ENCODE results near the gene GRK5. TPM values are rescaled to one million over a fixed set of nuclear protein-coding genes. Genes with fewer than 3 reads are reported as not detected.

GRK5 gene
- polyA plus RNA-seq, 1 donor from 2014 or later = 34.9 TPM

DNA sequence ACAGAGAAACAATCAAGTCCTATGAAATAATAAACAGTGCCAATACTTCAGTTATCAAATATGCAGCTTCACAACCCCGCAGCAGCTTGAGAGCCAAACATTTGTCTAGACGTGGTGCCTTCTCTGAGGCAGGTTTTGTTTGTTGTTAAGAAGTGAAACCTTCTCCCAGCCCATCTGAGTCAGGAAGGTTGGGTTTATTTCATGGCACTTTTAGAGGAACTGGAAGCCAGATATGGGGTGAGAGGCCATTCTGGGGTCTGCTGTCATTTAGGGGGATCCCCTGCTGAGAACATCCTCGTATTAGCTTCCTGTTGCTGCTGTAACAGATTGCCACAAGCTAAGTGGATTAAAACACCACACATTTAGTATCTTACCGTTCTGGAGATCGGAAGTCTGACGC lies 113.6 kb downstream of the GRK5 start:
- Histone ChIP-seq H4K20me1 (ENCODE audit: insufficient read depth) (no peaks in the 10 kb centered on the region), H3K4me2 (ENCODE audit: low read length) (no peak overlapping the region)

DNA sequence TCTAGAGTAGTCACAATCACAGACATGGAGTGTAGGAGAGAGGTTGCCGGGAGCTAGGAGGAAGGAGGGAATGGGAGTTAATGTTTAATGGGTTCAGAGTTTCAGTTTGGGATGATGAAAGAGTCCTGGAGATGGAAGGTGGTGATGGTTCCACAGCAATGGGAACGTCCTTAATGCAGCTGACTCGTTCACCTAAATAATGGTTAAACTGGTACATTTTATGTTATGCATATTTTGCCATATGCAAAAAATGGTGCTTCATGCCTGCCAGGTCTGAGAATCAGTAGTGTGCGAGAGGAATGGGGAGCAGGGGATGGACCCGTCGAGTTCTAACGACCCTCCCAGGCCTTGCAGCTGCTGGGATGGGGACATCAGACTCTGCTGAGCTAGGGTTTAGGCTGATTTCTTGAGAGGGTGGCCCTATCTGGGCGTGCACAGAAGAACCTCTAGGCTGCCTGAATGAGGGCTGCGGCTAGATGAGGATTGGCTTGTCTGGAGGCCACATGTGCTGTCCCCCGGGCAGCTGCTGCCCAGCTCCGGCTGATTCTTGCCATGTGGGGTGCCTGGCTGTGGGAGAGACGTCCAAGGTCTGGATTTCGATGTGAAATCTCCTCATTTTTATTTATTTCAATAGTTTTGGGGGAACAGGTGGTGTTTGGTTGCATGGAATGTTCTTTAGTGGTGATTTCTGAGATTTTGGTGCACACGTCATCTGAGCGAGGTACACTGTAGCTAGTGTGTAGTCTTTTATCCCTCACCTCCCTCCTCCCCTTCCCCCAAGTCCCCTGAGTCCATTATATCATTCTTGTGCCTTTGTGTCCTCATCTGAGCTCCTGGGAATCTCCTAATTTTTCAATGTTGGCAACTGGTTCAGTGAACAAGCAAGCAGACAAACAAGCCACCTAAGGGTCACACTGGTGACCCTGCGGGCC lies 116.0 kb downstream of the GRK5 start:
- Histone ChIP-seq H3K79me2 (replicated peaks; ENCODE audit: insufficient read depth, low read length) (no peaks in the 10 kb centered on the region), H3K27ac (ENCODE audit: low read length) (no peak overlapping the region), H3K27me3 (ENCODE audit: insufficient read depth, low read depth, low read length) (no peaks in the 10 kb centered on the region), H3K36me3 (ENCODE audit: insufficient read depth, low read length) (no peaks in the 10 kb centered on the region), H3F3A (ENCODE audit: insufficient read depth, low read length, poor library complexity, severe bottlenecking) (no peaks in the 10 kb centered on the region), H2AFZ (ENCODE audit: low read depth, low read length) (no peak overlapping the region), H3K4me3 (ENCODE audit: low read length) (no peak overlapping the region), H3K9me3 (ENCODE audit: low read length) (no peaks in the 10 kb centered on the region), H3K9ac (ENCODE audit: low read length) (no peak overlapping the region), H3K9me2 (ENCODE audit: insufficient read depth, low read length) (no peaks in the 10 kb centered on the region), H4K20me1 (ENCODE audit: insufficient read depth) (no peaks in the 10 kb centered on the region), H3K4me2 (ENCODE audit: low read length) (no peak overlapping the region)
- no peak for TF ChIP-seq TAF1 (IDR thresholded peaks at IDR 0.05; ENCODE audit: low read depth)
- no peak for TF ChIP-seq SMC3 (conservative IDR thresholded peaks at IDR 0.05; ENCODE audit: poor library complexity)
- no peak for TF ChIP-seq EZH2 (IDR thresholded peaks at IDR 0.05; ENCODE audit: borderline replicate concordance, insufficient read depth, low read length, poor library complexity, severe bottlenecking)
- TF ChIP-seq POLR2AphosphoS5 (IDR thresholded peaks at IDR 0.05) = no peak
- no peak for TF ChIP-seq EP300 (conservative IDR thresholded peaks at IDR 0.05; ENCODE audit: poor library complexity, severe bottlenecking)
- TF ChIP-seq MXI1 (conservative IDR thresholded peaks at IDR 0.05; ENCODE audit: poor library complexity, severe bottlenecking) = no peak
- TF ChIP-seq, protein P1, sequence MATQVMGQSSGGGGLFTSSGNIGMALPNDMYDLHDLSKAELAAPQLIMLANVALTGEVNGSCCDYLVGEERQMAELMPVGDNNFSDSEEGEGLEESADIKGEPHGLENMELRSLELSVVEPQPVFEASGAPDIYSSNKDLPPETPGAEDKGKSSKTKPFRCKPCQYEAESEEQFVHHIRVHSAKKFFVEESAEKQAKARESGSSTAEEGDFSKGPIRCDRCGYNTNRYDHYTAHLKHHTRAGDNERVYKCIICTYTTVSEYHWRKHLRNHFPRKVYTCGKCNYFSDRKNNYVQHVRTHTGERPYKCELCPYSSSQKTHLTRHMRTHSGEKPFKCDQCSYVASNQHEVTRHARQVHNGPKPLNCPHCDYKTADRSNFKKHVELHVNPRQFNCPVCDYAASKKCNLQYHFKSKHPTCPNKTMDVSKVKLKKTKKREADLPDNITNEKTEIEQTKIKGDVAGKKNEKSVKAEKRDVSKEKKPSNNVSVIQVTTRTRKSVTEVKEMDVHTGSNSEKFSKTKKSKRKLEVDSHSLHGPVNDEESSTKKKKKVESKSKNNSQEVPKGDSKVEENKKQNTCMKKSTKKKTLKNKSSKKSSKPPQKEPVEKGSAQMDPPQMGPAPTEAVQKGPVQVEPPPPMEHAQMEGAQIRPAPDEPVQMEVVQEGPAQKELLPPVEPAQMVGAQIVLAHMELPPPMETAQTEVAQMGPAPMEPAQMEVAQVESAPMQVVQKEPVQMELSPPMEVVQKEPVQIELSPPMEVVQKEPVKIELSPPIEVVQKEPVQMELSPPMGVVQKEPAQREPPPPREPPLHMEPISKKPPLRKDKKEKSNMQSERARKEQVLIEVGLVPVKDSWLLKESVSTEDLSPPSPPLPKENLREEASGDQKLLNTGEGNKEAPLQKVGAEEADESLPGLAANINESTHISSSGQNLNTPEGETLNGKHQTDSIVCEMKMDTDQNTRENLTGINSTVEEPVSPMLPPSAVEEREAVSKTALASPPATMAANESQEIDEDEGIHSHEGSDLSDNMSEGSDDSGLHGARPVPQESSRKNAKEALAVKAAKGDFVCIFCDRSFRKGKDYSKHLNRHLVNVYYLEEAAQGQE (IDR thresholded peaks at IDR 0.05; ENCODE audit: borderline replicate concordance) = no peak
- no peak for TF ChIP-seq RAD21 (conservative IDR thresholded peaks at IDR 0.05)

More for the DNA sequence above, 113.6 kb downstream of the GRK5 start:
- no peaks in the 10 kb centered on the region for H3F3A ChIP-seq (ENCODE audit: insufficient read depth, low read length, poor library complexity, severe bottlenecking)
- no peak overlapping the region for H3K4me3 ChIP-seq (ENCODE audit: low read length)
- no peaks in the 10 kb centered on the region for H3K27me3 ChIP-seq (ENCODE audit: insufficient read depth, low read depth, low read length)
- H3K27ac ChIP-seq (ENCODE audit: low read length) = no peak overlapping the region
- H3K9me3 ChIP-seq (ENCODE audit: low read length) = no peaks in the 10 kb centered on the region
- H3K9me2 ChIP-seq (ENCODE audit: insufficient read depth, low read length) = no peaks in the 10 kb centered on the region
- H3K36me3 ChIP-seq (ENCODE audit: insufficient read depth, low read length) = no peaks in the 10 kb centered on the region
- H2AFZ ChIP-seq (ENCODE audit: low read depth, low read length) = no peak overlapping the region
- H3K79me2 ChIP-seq (replicated peaks; ENCODE audit: insufficient read depth, low read length) = no peaks in the 10 kb centered on the region
- TF ChIP-seq MXI1 (conservative IDR thresholded peaks at IDR 0.05; ENCODE audit: poor library complexity, severe bottlenecking) (no peak), RAD21 (conservative IDR thresholded peaks at IDR 0.05) (no peak), TAF1 (IDR thresholded peaks at IDR 0.05; ENCODE audit: low read depth) (no peak), EZH2 (IDR thresholded peaks at IDR 0.05; ENCODE audit: borderline replicate concordance, insufficient read depth, low read length, poor library complexity, severe bottlenecking) (no peak), SMC3 (conservative IDR thresholded peaks at IDR 0.05; ENCODE audit: poor library complexity) (no peak), POLR2AphosphoS5 (IDR thresholded peaks at IDR 0.05) (no peak), EP300 (conservative IDR thresholded peaks at IDR 0.05; ENCODE audit: poor library complexity, severe bottlenecking) (no peak)
- TF ChIP-seq, protein P2, sequence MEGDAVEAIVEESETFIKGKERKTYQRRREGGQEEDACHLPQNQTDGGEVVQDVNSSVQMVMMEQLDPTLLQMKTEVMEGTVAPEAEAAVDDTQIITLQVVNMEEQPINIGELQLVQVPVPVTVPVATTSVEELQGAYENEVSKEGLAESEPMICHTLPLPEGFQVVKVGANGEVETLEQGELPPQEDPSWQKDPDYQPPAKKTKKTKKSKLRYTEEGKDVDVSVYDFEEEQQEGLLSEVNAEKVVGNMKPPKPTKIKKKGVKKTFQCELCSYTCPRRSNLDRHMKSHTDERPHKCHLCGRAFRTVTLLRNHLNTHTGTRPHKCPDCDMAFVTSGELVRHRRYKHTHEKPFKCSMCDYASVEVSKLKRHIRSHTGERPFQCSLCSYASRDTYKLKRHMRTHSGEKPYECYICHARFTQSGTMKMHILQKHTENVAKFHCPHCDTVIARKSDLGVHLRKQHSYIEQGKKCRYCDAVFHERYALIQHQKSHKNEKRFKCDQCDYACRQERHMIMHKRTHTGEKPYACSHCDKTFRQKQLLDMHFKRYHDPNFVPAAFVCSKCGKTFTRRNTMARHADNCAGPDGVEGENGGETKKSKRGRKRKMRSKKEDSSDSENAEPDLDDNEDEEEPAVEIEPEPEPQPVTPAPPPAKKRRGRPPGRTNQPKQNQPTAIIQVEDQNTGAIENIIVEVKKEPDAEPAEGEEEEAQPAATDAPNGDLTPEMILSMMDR (IDR thresholded peaks at IDR 0.05; ENCODE audit: poor library complexity, severe bottlenecking) = no peak
- TF ChIP-seq, protein P1 (IDR thresholded peaks at IDR 0.05; ENCODE audit: borderline replicate concordance) = no peak
- no peak overlapping the region for H3K9ac ChIP-seq (ENCODE audit: low read length)
